ENCODE results near the gene LRCH3.

LRCH3 gene

GRCh38 chr3:197791892-197792647 lies 1.0 kb downstream of the LRCH3 start:
- DNase-seq (ENCODE audit: low read depth in 2 of 2, low spot score in 1 of 2), result peak in 1 of 2 donors; percentile 9

- DNase-seq (ENCODE audit: low read depth in 2 of 2, low spot score in 1 of 2), result no peak
Observed at GRCh38 chr3:197793247-197793646, 2.2 kb downstream of the LRCH3 start.

DNA sequence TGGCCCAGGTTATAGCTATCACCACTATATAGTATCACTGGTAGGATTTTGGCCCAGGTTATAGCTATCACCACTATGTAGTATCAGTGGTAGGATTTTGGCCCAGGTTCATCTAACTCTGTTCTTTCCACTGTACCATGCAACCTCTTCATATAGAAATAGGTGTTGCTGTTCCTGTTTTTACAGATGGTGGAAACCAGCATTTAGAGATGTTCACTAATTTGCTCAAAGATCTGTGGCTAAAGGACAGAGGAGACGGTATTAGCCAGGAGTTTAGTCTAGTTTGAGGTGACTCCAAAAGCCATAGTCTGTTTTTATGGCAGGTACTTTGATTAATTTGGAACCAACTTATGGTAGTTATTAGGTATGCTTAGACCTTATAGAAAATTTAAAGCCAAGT lies 3.1 kb downstream of the LRCH3 start:
- no peak for DNase-seq (ENCODE audit: low read depth in 2 of 2, low spot score in 1 of 2)

DNA sequence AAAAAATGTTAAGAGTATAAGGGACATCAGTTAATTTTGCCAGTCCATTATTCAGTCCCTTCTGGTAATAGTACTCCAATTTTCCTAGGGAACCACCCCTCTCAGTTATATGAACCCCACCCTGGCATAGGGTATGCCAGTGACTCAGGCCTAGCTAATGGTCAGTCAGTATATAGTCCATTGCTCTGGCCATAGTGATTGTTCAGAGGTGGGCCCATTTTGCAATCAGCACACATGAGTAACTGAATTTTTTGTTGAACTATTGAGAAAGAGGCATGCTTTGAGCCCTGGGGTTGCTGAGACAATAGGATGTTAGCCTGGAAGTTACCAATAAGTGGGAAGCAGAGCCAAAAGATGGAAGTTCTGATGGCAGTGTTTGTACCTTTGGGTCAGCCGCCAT lies 4.1 kb downstream of the LRCH3 start:
- DNase-seq (ENCODE audit: low read depth in 2 of 2, low spot score in 1 of 2), result no peak

DNA sequence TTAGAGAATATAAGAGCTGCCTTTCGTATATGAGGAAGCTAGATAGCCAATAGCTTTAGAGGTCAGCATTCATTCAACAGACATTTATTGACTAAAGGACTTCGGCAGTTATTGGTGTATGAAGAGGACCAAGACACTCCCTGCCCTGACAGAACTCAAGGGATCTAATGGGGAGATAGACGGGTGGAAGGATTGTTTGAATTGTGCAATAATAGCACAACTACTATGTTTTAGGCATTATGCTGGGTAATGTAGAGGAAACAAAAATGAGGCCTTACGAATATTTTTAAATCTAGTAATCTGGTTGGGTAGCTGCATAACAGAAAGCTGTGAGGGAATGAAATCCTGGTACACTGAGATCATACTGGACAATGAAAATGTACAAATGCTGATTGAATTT lies 5.0 kb downstream of the LRCH3 start:
- no peak for DNase-seq (ENCODE audit: low read depth in 2 of 2, low spot score in 1 of 2)

DNA sequence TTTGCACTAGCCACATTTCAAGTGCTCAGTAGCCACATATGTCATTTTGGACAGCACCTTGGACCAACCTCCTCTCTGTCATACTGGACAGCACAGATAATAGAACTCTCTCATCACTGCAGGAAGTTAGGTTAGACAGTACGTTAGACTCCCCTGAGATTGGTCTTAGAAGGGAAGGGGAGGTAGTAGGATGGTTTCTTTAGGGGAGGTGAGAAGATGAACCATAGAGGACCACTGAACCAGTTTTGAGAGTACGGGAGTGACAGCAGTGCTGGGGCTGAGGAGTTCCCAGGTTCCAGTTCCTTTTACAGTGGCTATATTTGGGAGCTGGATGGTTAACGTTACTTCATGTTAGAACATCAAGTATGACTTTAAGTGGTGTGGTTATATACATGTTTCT lies 7.8 kb downstream of the LRCH3 start:
- no peak for DNase-seq (ENCODE audit: low read depth in 2 of 2, low spot score in 1 of 2)

DNA sequence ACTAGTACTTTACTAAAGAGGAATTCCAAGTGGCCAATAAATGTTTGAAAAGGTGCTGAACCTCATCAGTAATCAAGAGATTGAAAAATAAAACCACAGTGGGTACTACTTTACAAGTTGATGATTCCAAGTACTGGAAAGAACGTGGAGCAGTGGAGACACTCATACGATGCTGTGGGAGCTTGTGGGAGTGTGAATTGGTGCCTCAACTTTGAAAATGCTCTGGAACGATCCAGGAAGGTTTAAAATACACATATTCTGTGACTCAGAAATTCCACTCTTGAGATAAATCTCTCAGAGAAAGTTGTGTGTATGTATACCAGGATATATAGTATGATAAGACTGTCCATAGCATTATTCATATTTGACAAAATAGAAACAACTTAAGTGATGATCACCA lies 9.3 kb downstream of the LRCH3 start:
- no peak for DNase-seq (ENCODE audit: low read depth in 2 of 2, low spot score in 1 of 2)

GRCh38 chr3:197801891-197802778 lies 11.1 kb downstream of the LRCH3 start:
- DNase-seq (ENCODE audit: low read depth in 2 of 2, low spot score in 1 of 2), result no peak

- DNase-seq (ENCODE audit: low read depth in 2 of 2, low spot score in 1 of 2), result no peak
Observed at GRCh38 chr3:197802779-197803459, 11.9 kb downstream of the LRCH3 start.

DNA sequence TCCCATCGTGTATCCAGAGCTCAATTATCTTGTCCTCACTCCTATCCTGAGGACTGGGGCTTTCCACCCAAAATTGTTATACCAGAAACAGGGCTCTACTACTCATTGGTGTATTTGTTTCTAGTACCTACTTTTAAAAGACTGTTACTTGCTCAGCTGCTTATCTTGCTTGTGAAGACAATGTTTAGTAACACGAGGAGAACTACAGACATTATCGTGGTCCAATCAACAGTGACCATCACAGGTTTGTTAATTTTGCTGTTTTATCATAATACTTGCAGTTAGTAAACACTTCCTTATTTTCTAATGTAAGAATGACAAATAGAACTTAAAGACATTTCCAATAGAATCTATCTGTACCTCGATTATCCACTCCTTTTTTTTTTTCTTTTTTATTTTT lies 13.5 kb downstream of the LRCH3 start:
- no peak for DNase-seq (ENCODE audit: low read depth in 2 of 2, low spot score in 1 of 2)

DNA sequence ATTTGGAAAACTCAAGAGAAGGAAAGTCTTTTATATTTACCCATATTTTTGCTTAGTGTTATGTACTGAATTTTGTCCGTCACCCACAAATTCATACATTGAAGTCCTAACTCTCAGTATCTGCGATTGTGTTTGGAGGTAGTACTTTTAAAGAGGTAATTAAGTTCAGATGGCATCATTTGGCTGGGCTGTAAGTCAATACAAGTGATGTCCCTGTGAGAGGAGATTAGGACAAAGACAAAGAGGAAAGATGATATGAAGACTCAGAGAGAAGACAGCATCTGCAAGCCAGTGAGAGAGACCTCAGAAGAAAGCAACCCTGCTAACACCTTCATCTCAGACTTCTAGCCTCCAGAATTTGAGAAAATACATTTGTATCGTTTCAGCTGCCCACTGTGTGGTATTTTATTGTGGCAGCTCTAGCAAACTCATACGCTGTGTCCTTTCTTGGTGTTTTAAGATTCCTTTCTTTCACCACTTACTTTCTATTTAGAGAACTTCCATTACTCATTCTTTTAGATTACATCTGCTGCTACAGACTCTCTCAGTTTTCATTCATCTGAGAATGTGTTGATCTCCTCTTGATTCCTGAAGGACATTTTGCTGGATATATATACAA lies 17.0 kb downstream of the LRCH3 start:
- no peak for DNase-seq (ENCODE audit: low read depth in 2 of 2, low spot score in 1 of 2)

- DNase-seq (ENCODE audit: low read depth in 2 of 2, low spot score in 1 of 2), result no peak
Observed at GRCh38 chr3:197809356-197810020, 18.4 kb downstream of the LRCH3 start.

DNA sequence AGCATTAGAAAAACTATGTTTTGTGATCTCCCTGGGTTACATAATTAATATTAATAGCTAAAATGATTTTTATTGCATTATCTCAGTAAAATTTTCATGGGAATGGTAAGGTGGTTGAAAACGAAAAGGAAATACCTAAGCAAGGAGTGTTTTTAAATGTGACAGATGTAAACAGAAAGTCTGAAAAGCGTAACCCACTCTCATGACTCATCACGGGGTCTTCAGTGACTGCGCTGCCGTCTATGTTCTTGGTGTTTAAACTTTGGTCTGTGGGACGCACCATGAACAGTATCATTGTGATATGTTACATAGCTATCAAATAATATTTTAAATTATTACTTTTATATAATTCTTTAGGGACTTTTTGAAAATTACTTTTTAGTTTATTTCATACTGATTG lies 19.8 kb downstream of the LRCH3 start:
- DNase-seq (ENCODE audit: low read depth in 2 of 2, low spot score in 1 of 2), result no peak

DNA sequence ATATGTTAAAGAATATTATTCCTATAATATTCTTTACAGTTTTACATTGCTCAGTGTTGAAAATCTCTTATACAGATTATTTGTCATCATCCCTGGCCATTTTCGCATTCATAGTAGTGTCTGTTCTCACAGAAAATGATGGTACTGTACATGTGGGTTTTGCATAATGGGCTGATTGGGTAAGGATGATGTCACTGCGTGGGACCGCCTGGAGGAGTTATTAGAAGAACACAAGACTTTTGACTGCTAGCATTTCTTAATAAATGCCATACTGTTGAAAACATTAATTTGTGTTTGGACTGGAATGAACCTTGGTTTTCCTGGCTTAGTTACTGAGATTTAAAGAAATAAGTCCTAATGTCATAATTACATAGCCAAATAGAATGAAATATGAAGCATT lies 20.3 kb downstream of the LRCH3 start:
- DNase-seq (ENCODE audit: low read depth in 2 of 2, low spot score in 1 of 2), result no peak

DNA sequence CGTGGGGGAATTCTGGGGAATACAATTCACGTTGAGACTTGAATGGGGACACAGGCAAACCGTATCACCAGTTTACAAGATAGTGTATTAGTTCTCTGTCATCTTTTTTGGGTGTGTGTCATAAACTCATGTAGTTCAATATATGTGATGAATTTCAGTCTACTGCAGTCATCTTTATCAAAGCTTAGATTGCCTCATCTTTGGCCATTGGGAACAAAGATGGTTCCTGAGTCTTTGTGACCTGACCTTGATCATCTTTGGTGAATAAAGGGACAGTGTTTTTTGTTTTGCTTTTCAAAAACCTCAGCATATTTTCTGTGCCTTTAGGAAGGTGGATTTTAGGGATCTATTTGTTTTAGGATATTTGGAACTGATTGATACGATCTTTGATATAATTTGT lies 23.3 kb downstream of the LRCH3 start:
- DNase-seq (ENCODE audit: low read depth in 2 of 2, low spot score in 1 of 2), result no peak

DNA sequence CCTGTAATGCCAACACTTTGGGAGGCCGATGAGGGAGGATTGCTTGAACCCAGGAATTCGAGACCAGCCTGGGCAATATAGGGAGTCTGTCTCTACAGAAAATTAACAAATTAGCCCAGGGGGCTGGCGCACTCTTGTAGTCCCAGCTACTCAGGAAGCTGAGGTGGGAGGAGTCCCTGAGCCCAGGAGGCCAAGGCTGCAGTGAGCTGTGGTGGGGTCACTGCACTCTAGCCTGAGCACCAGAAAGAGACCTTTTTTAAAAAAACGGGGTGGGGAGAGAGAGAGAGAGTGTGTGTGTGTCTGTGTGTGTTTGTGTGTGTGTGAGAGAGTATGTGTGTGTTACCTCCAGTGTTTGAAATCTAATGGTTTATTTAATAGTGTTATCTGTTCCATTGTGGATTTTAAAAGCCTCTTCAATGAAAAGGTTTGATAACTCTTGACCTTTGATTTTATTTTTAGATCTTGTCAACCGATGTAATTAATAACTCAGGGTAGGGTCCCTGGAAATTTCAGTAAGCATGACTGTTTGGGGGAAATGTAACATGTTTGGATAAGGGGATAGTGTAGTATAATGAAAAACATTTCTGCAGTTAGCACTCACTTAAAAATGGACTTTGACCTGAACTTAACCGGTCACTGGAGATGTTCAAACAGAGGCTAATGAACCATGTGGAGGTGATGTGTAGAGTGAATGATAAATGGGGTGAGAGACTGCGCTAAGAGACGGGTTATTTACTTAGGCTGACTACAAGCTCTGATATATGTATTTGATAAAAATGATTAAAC lies 29.7 kb downstream of the LRCH3 start:
- DNase-seq (ENCODE audit: low read depth in 2 of 2, low spot score in 1 of 2), result no peak

DNA sequence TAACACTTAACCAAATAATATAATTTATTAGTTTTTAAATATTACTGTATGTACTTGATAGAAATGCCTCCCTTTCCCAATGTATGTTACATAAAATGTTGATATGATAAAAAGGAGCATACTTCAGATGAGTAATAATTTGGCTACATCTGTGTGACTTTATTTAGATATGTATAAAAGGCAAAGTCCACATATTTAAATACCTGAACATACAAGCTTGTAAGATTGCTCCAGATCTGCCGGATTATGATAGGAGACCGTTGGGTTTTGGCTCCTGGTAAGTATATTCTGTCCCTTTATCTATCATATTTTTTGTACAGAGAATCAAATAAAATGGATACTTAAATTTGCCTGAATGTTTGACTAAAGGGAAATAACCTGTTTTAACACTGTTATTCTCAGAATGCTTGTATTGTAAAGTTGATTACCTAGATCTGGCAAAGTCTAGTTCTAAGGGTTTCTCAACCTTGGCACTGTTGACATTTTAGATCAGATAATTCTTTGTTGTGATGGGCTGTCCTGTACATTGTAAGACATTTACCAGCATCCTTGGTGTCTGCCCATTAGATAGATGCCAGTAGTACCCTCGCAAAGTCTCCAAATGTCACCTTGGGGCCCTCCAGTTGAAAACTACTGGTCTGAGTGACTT lies 38.5 kb downstream of the LRCH3 start:
- DNase-seq (ENCODE audit: low read depth in 2 of 2, low spot score in 1 of 2), result no peak

DNA sequence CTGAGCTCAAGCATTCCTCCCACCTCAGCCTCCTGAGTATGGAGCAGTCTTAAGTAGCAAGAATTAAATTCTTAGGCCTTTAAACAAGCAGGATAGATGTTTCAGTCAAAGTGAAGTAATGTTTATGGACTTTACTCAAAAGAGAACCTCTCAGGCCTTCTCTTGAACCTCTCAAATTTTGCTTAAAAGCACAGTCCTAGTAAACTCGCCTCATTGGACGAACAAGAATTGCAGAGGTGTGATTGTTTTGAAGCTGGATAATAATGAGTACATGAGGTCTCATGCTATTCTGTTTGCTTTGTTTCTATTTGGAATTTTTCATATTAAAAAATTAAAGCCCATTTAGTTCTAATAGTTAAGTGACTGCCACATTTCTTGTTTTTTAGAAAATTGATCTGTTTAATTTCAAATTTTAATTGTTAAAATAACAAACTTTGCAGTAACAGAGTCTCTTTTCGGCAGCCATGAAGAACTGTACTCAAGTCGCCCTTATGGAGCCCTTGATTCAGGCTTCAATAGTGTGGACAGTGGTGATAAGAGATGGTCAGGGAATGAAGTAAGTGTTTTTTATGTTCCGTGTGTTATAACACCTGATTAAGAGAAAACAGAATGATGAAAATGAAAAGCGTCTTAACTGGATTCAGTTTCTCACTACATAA lies 39.4 kb downstream of the LRCH3 start:
- DNase-seq (ENCODE audit: low read depth in 2 of 2, low spot score in 1 of 2), result no peak

- DNase-seq (ENCODE audit: low read depth in 2 of 2, low spot score in 1 of 2), result no peak
Observed at GRCh38 chr3:197830967-197831313, 39.9 kb downstream of the LRCH3 start.
